ENCODE measurements around the gene PHLDB1. TPM values are rescaled to one million over a fixed set of nuclear protein-coding genes. Genes with fewer than 3 reads are reported as not detected.

PHLDB1 gene
- total RNA-seq, 1 experiment from 2014 or later = 48.7 TPM

DNA sequence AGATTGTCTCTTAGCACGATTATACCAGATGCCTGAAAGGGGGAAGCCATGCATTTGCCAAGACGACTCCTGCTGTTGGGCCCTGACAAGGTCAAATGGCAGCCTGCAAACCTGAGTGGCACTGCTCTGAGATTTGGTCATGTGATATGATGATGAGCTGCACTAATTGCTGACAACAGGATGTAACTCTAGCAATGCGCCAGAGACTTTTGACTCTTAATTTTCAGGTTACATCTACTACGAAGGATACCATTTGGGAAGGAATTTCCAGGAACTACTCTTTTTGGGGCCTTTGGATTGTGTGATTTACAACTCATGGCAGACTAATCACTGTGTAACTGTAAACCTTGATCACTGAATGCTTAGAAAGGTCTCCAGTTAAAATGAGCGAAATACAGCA, 59.0 kb downstream of the PHLDB1 start:
- H3K4me1 ChIP-seq (ENCODE audit: insufficient read depth, low read length, poor library complexity, severe bottlenecking) = no peaks in the 10 kb centered on the region
- CTCF ChIA-PET = no interaction called here
- H3K27me3 ChIP-seq (replicated peaks; ENCODE audit: insufficient read depth, low read depth, low read length, poor library complexity) = peaks cover 4% of the 10 kb centered on the region
- DNase-seq (ENCODE audit: low spot score) = no peak
- POLR2A ChIA-PET (ENCODE audit: low non-redundant PET) = no interaction called here
- intact Hi-C loops (cut with micrococcal nuclease; ENCODE audit: unreplicated experiment) = no loop called here
- no peak overlapping the region for H3K4me3 ChIP-seq (ENCODE audit: low read depth, low read length, poor library complexity, severe bottlenecking)
- H3K27ac ChIP-seq (ENCODE audit: low read depth, low read length, poor library complexity, severe bottlenecking) = no peak overlapping the region
- TF ChIP-seq EZH2 (IDR thresholded peaks at IDR 0.05; ENCODE audit: borderline replicate concordance, low read depth, low read length, poor library complexity, severe bottlenecking) (no peak), CTCF (conservative IDR thresholded peaks at IDR 0.05; ENCODE audit: low read depth, low read length) (no peak)
- H3K36me3 ChIP-seq (ENCODE audit: insufficient read depth, low read length, poor library complexity, severe bottlenecking) = no peaks in the 10 kb centered on the region
- BruUV-seq (replicated peaks) = no TSS peak
- no peaks in the 10 kb centered on the region for H3K9me3 ChIP-seq (ENCODE audit: low read depth, low read length, poor library complexity, severe bottlenecking)

DNA sequence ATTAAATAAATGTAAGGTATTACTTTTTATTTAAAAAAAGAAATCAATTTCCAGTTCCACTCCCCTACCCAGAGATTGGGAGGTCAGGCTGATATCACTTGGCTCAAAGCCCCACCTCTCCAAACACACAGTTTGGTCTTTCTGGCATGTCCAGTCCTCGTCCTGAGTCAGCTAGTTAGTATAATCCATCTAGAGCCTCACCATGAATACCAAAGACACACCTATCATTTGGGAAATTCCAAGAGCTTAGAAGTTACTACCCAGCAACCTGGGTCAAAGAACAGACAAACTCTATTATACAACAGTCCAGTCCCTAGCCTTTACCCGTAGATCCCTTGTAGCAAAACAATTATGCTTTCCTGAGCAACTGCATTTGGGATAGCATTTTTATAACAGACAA, 62.6 kb downstream of the PHLDB1 start:
- Histone ChIP-seq H3K9me3 (ENCODE audit: low read depth, low read length, poor library complexity, severe bottlenecking) (no peaks in the 10 kb centered on the region), H3K27ac (ENCODE audit: low read depth, low read length, poor library complexity, severe bottlenecking) (no peak overlapping the region), H3K4me1 (ENCODE audit: insufficient read depth, low read length, poor library complexity, severe bottlenecking) (no peaks in the 10 kb centered on the region), H3K4me3 (ENCODE audit: low read depth, low read length, poor library complexity, severe bottlenecking) (no peak overlapping the region), H3K27me3 (replicated peaks; ENCODE audit: insufficient read depth, low read depth, low read length, poor library complexity) (peaks cover 4% of the 10 kb centered on the region), H3K36me3 (ENCODE audit: insufficient read depth, low read length, poor library complexity, severe bottlenecking) (no peaks in the 10 kb centered on the region)
- ChIA-PET POLR2A (ENCODE audit: low non-redundant PET) (no interaction called here), CTCF (interaction anchor here (0.5 kb wide), 1 partner anchor 11 kb away, joined by 11 read pairs; no protein-coding TSS in a partner anchor)
- no peak for TF ChIP-seq EZH2 (IDR thresholded peaks at IDR 0.05; ENCODE audit: borderline replicate concordance, low read depth, low read length, poor library complexity, severe bottlenecking)
- no peak for TF ChIP-seq CTCF (conservative IDR thresholded peaks at IDR 0.05; ENCODE audit: low read depth, low read length)
- BruUV-seq (replicated peaks) = no TSS peak
- no peak for DNase-seq (ENCODE audit: low spot score)
- intact Hi-C loops (cut with micrococcal nuclease; ENCODE audit: unreplicated experiment) = no loop called here

DNA sequence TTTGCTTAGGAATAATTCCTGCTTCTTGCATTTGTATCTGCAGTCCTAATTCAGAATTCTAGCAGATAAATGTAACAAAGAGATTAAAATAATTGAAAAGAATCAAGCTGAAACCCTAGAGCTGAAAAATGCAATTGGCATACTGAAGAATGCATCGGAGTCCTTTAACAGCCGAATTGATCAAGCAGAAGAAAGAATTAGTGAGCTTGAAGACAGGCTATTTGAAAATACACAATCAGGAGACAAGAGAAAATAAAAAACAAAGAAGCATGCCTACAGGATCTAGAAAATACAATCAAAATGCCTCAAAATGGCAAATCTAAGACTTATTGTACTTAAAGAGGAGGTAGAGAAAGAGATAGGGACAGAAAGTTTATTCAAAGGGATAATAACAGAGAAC, 63.8 kb downstream of the PHLDB1 start:
- peaks cover 4% of the 10 kb centered on the region for H3K27me3 ChIP-seq (replicated peaks; ENCODE audit: insufficient read depth, low read depth, low read length, poor library complexity)
- no TSS peak for BruUV-seq (replicated peaks)
- H3K36me3 ChIP-seq (ENCODE audit: insufficient read depth, low read length, poor library complexity, severe bottlenecking) = no peaks in the 10 kb centered on the region
- ChIA-PET POLR2A (ENCODE audit: low non-redundant PET) (no interaction called here), CTCF (no interaction called here)
- no peak overlapping the region for H3K27ac ChIP-seq (ENCODE audit: low read depth, low read length, poor library complexity, severe bottlenecking)
- intact Hi-C loops (cut with micrococcal nuclease; ENCODE audit: unreplicated experiment) = no loop called here
- H3K4me3 ChIP-seq (ENCODE audit: low read depth, low read length, poor library complexity, severe bottlenecking) = no peak overlapping the region
- no peak for DNase-seq (ENCODE audit: low spot score)
- TF ChIP-seq EZH2 (IDR thresholded peaks at IDR 0.05; ENCODE audit: borderline replicate concordance, low read depth, low read length, poor library complexity, severe bottlenecking) (no peak), CTCF (conservative IDR thresholded peaks at IDR 0.05; ENCODE audit: low read depth, low read length) (no peak)
- no peaks in the 10 kb centered on the region for H3K9me3 ChIP-seq (ENCODE audit: low read depth, low read length, poor library complexity, severe bottlenecking)
- H3K4me1 ChIP-seq (ENCODE audit: insufficient read depth, low read length, poor library complexity, severe bottlenecking) = no peaks in the 10 kb centered on the region

All from A673 (cell line).